ENCODE data around the gene AKAP13.

GRCh38 chr15:85386261-85386660 lies 5.9 kb downstream of the AKAP13 start:
- no peak for TF ChIP-seq GATA3 (IDR thresholded peaks at IDR 0.05; ENCODE audit: low read depth, low read length)
- no peak for TF ChIP-seq GATA2 (IDR thresholded peaks at IDR 0.05; ENCODE audit: low read depth, low read length)
